ENCODE data around the gene DENND11.

GRCh38 chr7:141674171-141674671, 27.7 kb downstream of the DENND11 start:
- TF ChIP-seq, protein P1, sequence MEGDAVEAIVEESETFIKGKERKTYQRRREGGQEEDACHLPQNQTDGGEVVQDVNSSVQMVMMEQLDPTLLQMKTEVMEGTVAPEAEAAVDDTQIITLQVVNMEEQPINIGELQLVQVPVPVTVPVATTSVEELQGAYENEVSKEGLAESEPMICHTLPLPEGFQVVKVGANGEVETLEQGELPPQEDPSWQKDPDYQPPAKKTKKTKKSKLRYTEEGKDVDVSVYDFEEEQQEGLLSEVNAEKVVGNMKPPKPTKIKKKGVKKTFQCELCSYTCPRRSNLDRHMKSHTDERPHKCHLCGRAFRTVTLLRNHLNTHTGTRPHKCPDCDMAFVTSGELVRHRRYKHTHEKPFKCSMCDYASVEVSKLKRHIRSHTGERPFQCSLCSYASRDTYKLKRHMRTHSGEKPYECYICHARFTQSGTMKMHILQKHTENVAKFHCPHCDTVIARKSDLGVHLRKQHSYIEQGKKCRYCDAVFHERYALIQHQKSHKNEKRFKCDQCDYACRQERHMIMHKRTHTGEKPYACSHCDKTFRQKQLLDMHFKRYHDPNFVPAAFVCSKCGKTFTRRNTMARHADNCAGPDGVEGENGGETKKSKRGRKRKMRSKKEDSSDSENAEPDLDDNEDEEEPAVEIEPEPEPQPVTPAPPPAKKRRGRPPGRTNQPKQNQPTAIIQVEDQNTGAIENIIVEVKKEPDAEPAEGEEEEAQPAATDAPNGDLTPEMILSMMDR (IDR thresholded peaks at IDR 0.05): no peak
- TF ChIP-seq ZFX (IDR thresholded peaks at IDR 0.05; ENCODE audit: borderline replicate concordance): no peak
